Common myeloid progenitor, CD34-positive (primary cell): ENCODE data around the gene CYFIP2.

Source experiments
- CTCF ChIA-PET: fragments of 350-600 bp; sonication (Branson Sonifier 250); formaldehyde crosslinking; loops from one replicate; lab custom pipeline; 2021; ENCODE audit warnings: antibody characterized with exemption; lab: Charles Lee
- POLR2A ChIA-PET: fragments of 350-600 bp; sonication (Branson Sonifier 250); formaldehyde crosslinking; loops from one replicate; lab custom pipeline; 2021; ENCODE audit warnings: antibody characterized with exemption; lab: Charles Lee
- DNase-seq, 3 donors: peaks; one replicate each; pipeline versions ENCODE4 v3.0.0 to v3.0.0-alpha.2; 2013
- H3K27ac ChIP-seq, 2 experiments: 1 replicate in 1 of 2; 2 replicates in 1 of 2; pipeline ENCODE4 v1.7.0; 2013; ENCODE audit warnings: inconsistent platforms in 2 of 2, low read length in 2 of 2, mild to moderate bottlenecking in 2 of 2, low read depth in 1 of 2, moderate library complexity in 1 of 2; ENCODE audit not compliant: severe bottlenecking in 2 of 2, insufficient read depth in 1 of 2, poor library complexity in 1 of 2
- H3K27me3 ChIP-seq, 5 experiments: replicated peaks in 2 of 5; 1 replicate in 3 of 5; 2 replicates in 2 of 5; pipeline versions ENCODE4 v1.6.1 to v1.7.0; 2013; ENCODE audit warnings: low read length in 4 of 5, mild to moderate bottlenecking in 2 of 5, moderate library complexity in 2 of 5, inconsistent platforms in 1 of 5; ENCODE audit not compliant: insufficient read depth in 5 of 5, control insufficient read depth in 4 of 5
- H3K36me3 ChIP-seq, 4 experiments: 1 replicate in 2 of 4; 2 replicates in 2 of 4; pipeline versions ENCODE4 v1.6.1 to v1.7.0; 2013; ENCODE audit warnings: low read length in 3 of 4, control low read depth in 1 of 4, mild to moderate bottlenecking in 1 of 4; ENCODE audit not compliant: control insufficient read depth in 4 of 4, insufficient read depth in 4 of 4
- H3K4me1 ChIP-seq, 4 experiments: 1 replicate in 3 of 4; 2 replicates in 1 of 4; pipeline versions ENCODE4 v1.6.1 to v1.7.1; 2013; ENCODE audit warnings: low read length in 3 of 4, mild to moderate bottlenecking in 3 of 4, control low read depth in 1 of 4, inconsistent platforms in 1 of 4, moderate library complexity in 1 of 4; ENCODE audit not compliant: control insufficient read depth in 4 of 4, insufficient read depth in 4 of 4; ENCODE audit errors: control extremely low read depth in 1 of 4
- H3K4me3 ChIP-seq, 7 experiments: 1 replicate in 4 of 7; 2 replicates in 3 of 7; pipeline versions ENCODE4 v1.5.1 to v1.7.0; 2013; ENCODE audit warnings: mild to moderate bottlenecking in 7 of 7, low read length in 6 of 7, moderate library complexity in 6 of 7, inconsistent platforms in 2 of 7, low read depth in 2 of 7, control low read depth in 1 of 7; ENCODE audit not compliant: insufficient read depth in 4 of 7, control insufficient read depth in 1 of 7; ENCODE audit errors: extremely low read depth in 1 of 7
- H3K9me3 ChIP-seq, 5 experiments: 1 replicate in 4 of 5; 2 replicates in 1 of 5; pipeline versions ENCODE4 v1.6.1 to v1.7.1; 2013; ENCODE audit warnings: low read length in 4 of 5, mild to moderate bottlenecking in 2 of 5, inconsistent platforms in 1 of 5, low read depth in 1 of 5, moderate library complexity in 1 of 5; ENCODE audit not compliant: control insufficient read depth in 4 of 5, insufficient read depth in 2 of 5; ENCODE audit errors: control extremely low read depth in 1 of 5
- WGBS: methylation state at CpG from one replicate; pipeline ENCODE4 v1.1.5; 2013; ENCODE audit not compliant: insufficient coverage; 5-methylcytosine and 5-hydroxymethylcytosine counted together

The CYFIP2 gene

GRCh38 chr5:157284458-157285212 is 18.7 kb downstream of the CYFIP2 start:
- 97% methylated on average over 3 of the region's 6 CpGs for WGBS

GRCh38 chr5:157285310-157286035 is 19.6 kb downstream of the CYFIP2 start:
- no peak for DNase-seq
- Histone ChIP-seq H3K4me3 (no peak overlapping the region), H3K9me3 (no peaks in the 10 kb centered on the region), H3K4me1 (peaks cover 4 to 27% (median 21%) of the 10 kb centered on the region in 4 experiments), H3K27me3 (no peaks in the 10 kb centered on the region), H3K36me3 (peaks cover 23 to 55% (median 38%) of the 10 kb centered on the region in 4 experiments), H3K27ac (no peak overlapping the region)
- CTCF ChIA-PET, result interaction anchor here (0.7 to 1.2 kb wide), 3 partner anchors 12 to 28 kb away, joined by 3 to 4 read pairs (median 3); no protein-coding TSS in a partner anchor
- 97% methylated on average over 8 of the region's 10 CpGs for WGBS
- POLR2A ChIA-PET, result no interaction called here

More at GRCh38 chr5:157284458-157285212, 18.7 kb downstream of the CYFIP2 start:
- H3K27ac ChIP-seq, result no peak overlapping the region
- no peaks in the 10 kb centered on the region for H3K27me3 ChIP-seq
- DNase-seq, result no peak
- H3K36me3 ChIP-seq, result peaks cover 21 to 47% (median 34%) of the 10 kb centered on the region in 4 experiments
- no peaks in the 10 kb centered on the region for H3K9me3 ChIP-seq
- POLR2A ChIA-PET, result no interaction called here
- no peak overlapping the region for H3K4me3 ChIP-seq
- CTCF ChIA-PET, result interaction anchor here (0.8 to 1.5 kb wide), 6 partner anchors 11 to 31 kb away, joined by 3 to 6 read pairs (median 4); no protein-coding TSS in a partner anchor
- peaks cover 4 to 34% (median 26%) of the 10 kb centered on the region in 4 experiments for H3K4me1 ChIP-seq

GRCh38 chr5:157286761-157287211 is 20.9 kb downstream of the CYFIP2 start:
- peaks cover 26 to 66% (median 48%) of the 10 kb centered on the region in 4 experiments for H3K36me3 ChIP-seq
- H3K4me1 ChIP-seq, result peaks cover 4 to 23% (median 17%) of the 10 kb centered on the region in 4 experiments
- no peaks in the 10 kb centered on the region for H3K9me3 ChIP-seq
- H3K4me3 ChIP-seq, result no peak overlapping the region
- no peaks in the 10 kb centered on the region for H3K27me3 ChIP-seq
- no peak for DNase-seq
- WGBS, result 90% methylated on average over 7 of the region's 7 CpGs
- CTCF ChIA-PET, result interaction anchor here (0.9 to 1.4 kb wide), 3 partner anchors 16 to 138 kb away, joined by 3 to 4 read pairs (median 3); no protein-coding TSS in a partner anchor
- H3K27ac ChIP-seq, result no peak overlapping the region
- POLR2A ChIA-PET, result no interaction called here

- Histone ChIP-seq H3K4me1 (peaks cover 2 to 6% (median 5%) of the 10 kb centered on the region in 4 experiments), H3K4me3 (no peak overlapping the region), H3K36me3 (peaks cover 26 to 70% (median 51%) of the 10 kb centered on the region in 4 experiments), H3K27ac (no peak overlapping the region), H3K27me3 (no peaks in the 10 kb centered on the region), H3K9me3 (no peaks in the 10 kb centered on the region)
- ChIA-PET CTCF (interaction anchor here (0.7 to 4.3 kb wide), 7 partner anchors 8 to 40 kb away, joined by 3 to 15 read pairs (median 3); no protein-coding TSS in a partner anchor), POLR2A (no interaction called here)
- 94% methylated on average over 3 of the region's 4 CpGs for WGBS
- DNase-seq, result peak in 2 of 3 donors; percentile 46 to 70
Measured at GRCh38 chr5:157288405-157289163, 22.7 kb downstream of the CYFIP2 start.

GRCh38 chr5:157289164-157289819 is 23.4 kb downstream of the CYFIP2 start:
- Histone ChIP-seq H3K27ac (no peak overlapping the region), H3K4me1 (peaks cover 0 to 3% (median 1%) of the 10 kb centered on the region in 4 experiments), H3K4me3 (no peak overlapping the region), H3K27me3 (no peaks in the 10 kb centered on the region), H3K36me3 (peaks cover 26 to 76% (median 54%) of the 10 kb centered on the region in 4 experiments), H3K9me3 (no peaks in the 10 kb centered on the region)
- WGBS, result 94% methylated on average over 6 of the region's 9 CpGs
- DNase-seq, result no peak
- POLR2A ChIA-PET, result no interaction called here
- CTCF ChIA-PET, result interaction anchor here (0.8 to 4.3 kb wide), 7 partner anchors 9 to 41 kb away, joined by 3 to 15 read pairs (median 3); no protein-coding TSS in a partner anchor
